ENCODE measurements around the gene PTPRR.
A peak's percentile ranks its signal among the peaks of the same experiment; 100 is the strongest.
"Not testable (repeated sequence)": the region's sequence is repeated elsewhere in the genome, so short reads cannot be mapped to it uniquely, and the experiment has no call there.

PTPRR gene

DNA sequence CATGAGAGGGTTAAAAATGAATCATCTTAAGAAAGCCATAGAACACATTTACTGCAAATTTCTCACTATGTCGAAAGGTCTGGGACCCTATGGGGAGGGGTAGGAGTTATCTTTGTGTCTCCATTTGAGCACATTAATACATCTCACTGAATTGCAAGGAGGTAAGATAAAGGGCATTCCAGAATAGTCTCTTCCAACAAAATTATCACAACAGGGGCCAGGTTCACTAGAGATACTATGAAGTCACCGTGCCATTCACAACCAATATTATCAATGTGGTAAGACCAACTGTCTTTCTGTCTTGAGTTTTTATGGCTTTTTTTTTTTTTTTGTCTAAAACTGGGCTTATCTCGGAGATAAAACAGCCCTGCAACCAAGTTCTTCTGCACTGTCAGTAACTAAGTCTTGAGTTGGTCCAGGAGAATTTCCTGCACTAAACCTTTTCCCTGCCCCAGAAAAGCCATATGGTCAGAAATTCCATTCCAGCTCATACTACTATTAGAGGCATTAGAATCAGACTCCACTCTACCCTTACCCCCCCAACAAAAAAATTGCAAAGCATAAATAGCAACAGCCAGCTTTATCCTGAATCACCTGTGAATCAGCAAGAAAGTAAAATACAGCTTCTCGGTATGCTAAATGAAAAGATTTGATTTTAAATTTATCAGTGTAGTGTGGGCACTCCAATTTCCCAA, 79.7 kb downstream of the PTPRR start:
- no peak for DNase-seq (ENCODE audit: low read depth, low spot score)

DNA sequence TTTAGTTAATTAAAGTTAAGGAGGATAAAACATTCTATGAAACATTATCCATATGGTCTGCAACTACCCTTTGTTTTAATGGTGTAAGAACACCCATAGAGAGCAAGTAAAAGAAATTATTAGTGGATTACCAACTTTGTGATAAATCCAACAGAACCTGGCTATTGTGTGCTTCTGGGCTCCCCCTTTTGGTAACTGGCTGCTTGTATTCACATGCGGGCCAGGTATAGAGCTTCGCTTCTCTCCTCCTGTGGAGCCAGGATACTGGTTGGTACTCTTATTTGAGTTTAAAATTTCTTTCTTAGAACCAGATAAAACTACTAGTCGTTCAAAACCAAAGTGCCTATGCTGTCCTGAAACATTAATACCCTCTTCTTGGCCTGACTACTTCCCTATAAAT, 81.0 kb downstream of the PTPRR start:
- DNase-seq (ENCODE audit: low read depth, low spot score): no peak

DNA sequence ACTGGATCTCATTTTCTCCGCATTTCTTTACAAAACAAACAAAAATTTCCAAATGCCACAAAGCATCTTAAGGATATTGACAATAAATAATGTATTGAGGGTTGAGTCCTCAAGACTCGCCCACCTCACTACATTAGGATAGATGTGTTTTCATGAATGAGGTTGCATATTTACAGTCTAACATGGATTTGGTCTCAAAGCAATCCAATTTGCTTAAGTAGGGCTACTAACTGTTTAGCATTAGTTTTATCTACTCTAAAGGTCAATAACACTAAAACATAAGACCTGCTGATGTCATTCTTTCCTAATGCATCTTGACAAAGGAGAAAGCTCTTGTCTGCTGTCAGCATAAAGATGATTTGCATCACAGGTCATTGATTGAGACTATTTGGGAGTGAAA, 82.4 kb downstream of the PTPRR start:
- no peak for DNase-seq (ENCODE audit: low read depth, low spot score)

DNA sequence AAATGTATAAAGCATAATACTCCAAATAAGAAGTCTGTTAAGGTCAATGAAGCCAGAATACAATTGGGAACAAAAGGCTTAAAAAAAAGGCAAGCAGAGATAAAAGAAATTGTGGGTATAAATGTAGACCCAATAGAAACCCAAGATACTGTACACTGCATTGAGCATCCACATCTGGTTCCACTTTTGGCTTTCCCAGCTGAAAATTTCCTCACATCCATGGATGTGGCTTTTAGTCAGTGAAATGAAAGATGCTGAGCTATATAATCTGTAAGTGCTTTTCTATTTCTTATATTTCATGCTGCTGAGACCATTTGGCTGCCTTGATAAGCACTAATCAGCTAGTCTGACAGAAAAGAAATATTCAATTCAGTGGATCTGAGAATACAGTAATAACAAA, 83.5 kb downstream of the PTPRR start:
- DNase-seq (ENCODE audit: low read depth, low spot score): no peak

DNA sequence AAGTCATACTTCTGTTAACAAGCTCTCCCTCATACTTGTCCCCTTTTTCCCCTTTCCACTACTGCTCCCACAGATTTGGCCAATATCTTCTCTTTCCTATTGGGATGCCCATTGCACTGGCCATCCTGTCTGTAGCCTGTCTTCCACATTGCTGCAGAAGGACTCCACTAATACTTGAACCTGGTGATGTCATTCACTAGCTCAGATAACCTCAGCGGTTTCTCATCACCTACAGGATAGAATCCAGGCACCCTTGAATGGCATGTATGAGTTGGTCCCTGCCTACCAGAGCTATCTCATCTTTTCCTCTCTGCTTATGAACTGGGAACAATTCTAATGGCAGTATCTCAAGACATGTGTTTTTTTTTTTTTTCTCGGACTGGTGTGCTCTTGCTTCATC, 84.6 kb downstream of the PTPRR start:
- no peak for DNase-seq (ENCODE audit: low read depth, low spot score)

DNA sequence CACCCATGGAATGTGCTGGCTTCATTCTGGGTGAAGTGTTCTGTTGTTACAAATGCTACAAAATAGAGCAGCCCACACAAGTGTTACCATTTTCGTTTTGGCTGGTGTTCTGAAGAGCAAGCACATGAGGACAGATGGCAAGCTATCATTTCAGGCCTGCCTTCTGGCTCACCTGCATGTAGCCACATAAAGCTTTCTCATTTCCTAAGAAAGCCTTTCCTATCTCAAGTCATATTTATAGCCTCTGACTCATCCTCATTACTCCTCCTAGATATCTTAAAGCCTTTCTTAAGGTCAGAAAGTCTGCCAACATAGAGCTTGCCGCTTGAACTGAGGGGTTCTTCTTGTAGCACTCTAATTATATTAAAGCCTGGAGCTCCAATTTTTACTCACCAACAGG, 89.0 kb downstream of the PTPRR start:
- peak; percentile 7 for DNase-seq (ENCODE audit: low read depth, low spot score)

DNA sequence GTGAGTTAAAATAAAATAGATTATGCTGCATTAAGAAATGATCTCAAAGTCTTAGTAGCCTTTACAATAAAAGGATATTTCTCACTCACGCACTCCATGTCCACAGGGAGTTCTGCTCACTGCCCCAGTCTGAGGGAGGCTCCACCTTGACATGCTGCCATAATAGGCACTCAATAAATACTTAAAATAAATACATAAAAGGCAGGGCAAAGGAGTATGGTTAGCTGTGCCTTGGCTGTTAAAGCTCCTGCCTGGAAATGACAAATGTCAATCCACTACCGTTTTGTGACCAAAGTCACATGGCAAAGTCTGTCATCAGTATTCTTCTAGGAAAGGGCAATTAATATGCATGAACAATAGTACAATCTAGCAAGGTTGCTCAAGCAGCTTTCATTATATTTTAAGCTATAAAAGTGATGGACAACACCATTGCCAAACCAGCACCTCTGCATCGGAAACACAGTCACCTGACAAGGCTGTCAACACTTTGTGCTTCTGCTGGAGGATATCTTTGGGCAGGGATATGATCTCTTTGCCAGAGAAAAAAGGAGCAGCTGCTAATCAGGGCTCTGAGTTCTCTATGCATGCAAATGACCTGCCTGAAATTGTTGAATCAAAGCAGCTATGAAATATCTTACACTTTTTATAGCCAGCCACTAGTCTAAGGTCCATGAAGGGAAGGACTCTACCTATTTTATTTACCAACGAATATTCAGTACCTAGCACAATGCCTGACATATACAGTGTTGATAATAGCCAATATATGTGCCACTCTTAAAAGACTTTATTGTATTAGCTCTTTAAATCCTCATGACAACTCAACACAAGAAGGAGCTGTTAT, 90.1 kb downstream of the PTPRR start:
- no peak for DNase-seq (ENCODE audit: low read depth, low spot score)

DNA sequence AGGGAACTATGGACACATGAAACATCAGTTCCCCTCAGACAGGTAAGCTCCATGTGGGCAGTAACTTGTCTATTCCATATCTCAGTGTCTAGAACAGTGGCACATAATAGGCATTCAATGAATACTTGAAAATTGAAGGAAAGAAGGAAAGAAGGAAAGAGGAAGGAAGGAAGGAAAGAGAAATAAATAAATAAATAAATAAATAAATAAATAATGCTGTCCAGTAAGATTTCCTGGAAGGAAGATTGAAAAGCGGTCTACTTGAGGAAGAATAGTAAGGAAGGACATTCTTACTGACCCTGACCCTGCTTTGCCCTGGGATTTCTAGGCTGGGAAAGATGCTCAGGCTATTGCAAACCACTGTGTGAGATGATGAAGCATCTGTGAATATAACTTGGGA, 91.5 kb downstream of the PTPRR start:
- no peak for DNase-seq (ENCODE audit: low read depth, low spot score)

DNA sequence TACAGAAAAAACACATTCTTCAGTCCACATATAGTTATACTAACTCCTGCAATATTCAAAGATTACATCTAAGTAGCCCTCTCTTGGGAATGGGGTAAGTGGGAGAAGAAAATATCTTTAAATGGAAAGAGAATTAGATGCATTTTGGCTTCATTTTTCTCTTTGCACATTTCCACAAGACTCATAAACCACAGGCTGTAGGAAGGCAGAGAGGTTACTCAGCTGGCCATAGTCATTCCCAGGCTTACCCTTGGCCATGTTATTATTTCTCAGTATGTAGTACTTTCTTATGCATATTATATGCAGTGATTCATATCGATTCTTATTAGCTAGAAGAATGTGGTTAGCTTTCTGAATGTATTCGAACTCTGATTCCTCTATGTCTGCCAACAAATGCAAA, 92.2 kb downstream of the PTPRR start:
- peak; percentile 49 for DNase-seq (ENCODE audit: low read depth, low spot score)

DNA sequence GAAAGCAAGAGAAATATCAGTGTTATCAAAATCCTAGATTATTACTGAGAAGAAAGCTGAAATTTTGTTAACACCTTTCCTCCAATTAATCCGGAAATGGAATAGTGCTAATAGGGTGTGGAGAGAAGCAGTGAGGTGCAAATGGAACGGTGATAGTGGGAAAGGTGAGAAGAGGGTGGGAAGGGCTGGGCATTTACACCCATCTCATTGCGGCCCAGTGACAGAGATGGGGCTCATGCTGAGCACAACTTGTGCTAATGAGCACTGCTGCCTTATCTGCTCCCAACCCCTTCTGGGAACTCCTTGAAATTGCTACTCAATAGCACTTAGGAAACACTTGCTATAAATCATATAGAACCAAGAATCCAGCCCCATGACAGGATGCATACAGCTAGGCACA, 94.4 kb downstream of the PTPRR start:
- DNase-seq (ENCODE audit: low read depth, low spot score): no peak

DNA sequence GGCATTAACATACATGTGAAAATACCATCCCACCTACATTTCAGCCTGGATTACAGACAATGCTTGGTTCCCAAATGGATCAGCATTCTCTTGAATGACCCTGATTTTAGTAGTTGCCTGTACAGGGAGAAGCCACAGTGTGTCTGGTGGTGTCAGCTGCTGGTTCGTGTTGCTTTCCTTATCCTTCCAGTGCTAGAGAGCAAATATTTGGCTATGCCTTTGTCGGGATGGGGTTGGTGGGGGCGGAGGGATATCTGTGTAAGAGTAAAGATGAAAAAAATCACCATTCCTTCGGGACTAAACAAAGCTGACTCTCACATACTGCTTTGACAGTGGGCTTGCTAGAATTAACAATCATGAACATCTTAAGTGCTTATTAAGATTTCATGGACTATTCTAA, 96.0 kb downstream of the PTPRR start:
- no peak for DNase-seq (ENCODE audit: low read depth, low spot score)

DNA sequence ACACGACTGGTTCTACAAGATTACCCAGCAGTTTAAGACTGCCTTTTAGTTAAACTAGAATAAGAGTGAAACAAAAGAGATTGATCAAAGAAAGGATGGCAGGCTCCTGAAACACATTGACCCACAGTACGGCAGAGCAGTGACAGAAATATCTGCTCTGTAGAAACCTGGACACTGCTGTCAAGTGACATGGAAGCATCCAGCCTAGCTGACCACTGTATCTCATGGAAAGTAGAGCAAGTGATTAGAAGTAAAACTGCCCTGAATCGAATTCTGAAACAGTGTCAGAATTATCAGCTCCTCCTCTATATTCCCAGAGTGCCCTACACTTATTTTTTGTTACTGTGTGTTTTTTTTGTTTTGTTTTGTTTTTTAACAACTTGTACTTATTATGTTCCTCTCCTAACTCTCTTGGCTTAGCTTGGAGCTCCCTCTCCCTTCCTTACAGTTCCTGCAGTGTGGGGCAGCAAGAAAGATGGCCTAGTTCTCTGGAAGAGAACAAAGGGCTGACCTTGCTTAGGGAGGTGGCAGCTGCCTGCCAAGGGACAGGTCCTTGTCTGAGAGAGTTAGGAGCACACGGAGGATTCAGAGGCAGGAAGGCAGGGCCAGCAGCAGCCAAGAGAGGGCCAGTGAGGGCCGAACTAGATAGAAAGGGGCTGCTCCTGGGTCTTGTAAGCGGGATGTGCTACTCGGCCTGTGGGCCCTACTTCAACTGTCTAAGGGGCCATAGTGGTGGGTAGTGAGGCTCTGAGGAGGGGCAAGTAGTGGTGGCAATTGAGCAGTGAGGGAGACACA, 97.2 kb downstream of the PTPRR start:
- DNase-seq (ENCODE audit: low read depth, low spot score): no peak

DNA sequence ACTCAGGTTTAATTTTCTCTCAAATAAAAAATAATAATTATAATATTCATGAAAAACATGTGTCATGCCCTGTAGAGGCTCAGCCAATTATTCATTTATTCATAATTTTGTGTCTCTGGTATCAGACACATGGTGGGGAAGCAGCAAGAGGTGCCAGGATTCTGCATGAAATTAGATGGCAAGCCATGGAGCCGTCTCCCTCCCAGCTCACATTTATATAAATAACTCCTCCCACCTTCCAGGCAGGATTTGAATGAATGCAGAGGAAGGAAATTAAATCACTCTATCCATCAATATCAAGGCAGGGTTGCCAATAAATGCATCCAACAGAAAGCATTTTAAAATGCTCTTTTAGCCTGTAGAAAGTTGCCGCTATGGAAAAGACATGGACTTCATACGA, 98.1 kb downstream of the PTPRR start:
- no peak for DNase-seq (ENCODE audit: low read depth, low spot score)

DNA sequence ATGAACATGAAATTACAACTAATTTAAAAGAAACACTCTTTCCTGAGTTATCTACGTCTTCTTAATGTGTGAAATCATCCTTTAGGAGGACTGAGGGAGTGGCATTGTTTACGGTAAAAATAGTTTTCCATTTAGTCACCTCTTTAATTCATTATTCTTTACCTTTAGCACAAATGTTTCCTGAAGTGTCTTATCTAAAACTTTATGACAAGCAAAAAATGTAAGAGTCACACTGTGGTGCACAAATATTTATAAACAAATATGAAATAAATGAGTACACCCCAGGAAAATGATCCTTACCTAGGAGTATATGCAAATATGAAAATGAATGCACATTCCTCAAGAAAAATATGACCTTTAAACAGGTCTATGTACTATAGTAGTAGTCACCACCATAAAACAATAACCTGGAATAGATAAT, 104.6 kb downstream of the PTPRR start:
- no peak for DNase-seq (ENCODE audit: low read depth, low spot score)

DNA sequence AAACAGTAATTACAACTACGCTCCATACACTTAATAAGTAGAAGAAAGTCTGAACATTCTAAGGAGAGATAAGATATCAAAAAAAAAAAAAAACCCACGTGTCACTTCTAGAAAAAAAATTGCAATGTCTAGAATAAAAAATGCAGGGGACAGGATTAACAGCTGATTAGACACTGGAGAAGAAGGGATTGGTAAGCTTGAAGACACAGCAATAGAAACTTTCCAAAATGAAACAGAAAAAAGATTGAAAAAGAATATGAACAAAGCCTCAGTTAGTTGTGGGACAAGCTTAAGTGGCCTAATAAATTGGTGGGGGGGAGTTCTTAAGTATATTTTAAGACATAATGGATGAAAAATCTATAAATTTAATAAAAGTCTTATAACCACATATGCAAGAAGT, 105.5 kb downstream of the PTPRR start:
- DNase-seq (ENCODE audit: low read depth, low spot score): no peak

DNA sequence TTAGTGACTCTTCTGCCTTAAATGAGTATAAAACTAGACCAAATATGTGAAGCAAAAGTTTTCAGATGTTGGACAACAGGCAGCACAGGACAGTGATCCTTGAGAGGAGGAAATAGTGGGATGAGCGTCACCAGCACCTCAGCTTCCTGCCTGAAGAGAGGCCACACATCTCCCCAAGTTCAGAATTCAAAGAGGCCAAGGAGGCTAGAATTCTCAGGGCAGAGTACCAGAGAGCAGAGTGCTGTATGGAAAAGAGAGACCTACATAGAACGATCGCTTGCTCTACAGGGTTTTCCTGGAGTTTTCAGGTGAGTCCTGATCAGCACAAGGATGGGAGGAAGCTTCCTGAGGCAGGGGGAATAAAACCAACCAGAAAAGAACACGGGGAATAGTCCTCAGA, 107.0 kb downstream of the PTPRR start:
- DNase-seq (ENCODE audit: low read depth, low spot score): no peak

DNA sequence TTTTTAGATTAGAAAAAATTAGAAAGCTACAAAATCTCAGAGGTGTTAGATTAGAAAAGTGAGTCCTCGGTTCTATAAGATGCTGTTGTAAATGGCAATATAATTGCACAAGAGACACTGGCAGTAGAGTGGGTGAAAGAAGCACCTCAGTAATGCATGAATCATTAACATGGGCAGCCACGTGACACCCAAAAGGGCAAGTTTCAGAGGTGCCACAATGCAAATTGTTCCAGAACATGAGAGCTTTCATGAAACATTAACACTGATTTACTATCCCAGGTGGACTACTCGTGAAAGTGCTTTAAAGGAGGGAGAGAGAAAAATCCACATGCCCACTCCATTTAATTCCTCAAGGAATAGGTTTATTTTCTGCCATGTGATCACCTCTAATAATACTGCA, 108.4 kb downstream of the PTPRR start:
- DNase-seq (ENCODE audit: low read depth, low spot score): no peak

DNA sequence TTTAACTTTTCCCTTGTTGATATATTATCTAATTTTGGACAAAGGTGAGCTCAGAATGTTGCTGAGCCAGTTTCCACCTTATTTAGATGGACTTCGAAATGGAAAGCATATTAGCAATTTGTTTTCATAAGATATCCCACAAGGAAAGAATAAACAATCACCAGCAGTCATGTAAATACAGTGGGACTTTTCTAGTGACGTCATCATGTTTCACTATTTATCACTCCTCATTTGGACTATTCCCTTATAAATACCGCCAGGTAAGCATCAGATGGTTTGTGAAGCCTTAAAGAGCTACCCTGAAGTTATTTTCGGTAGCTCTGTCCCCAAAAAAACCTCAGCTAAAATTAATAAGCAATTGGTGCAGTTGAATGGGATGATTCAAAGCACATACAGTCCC, 110.7 kb downstream of the PTPRR start:
- no peak for DNase-seq (ENCODE audit: low read depth, low spot score)

DNA sequence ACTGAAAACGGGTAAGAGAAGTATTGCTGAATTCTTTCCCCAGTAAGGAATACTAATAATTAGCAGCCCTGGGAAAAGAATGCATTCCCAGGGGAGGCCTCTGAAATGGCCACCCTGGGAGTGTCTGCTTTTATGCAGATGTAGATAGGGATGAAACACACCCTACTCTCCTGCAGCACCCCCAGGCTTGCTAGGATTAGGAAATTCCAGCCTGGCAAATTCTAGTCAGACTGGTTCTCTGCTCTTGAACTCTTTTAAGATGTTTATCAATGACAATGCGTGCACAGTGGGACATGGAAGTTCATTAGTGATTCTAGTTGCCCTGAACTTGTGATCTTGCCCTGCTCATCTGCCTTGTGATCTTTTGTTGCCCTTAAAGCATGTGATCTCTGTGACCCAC, 112.5 kb downstream of the PTPRR start:
- not testable (repeated sequence) for DNase-seq (ENCODE audit: low read depth, low spot score)

DNA sequence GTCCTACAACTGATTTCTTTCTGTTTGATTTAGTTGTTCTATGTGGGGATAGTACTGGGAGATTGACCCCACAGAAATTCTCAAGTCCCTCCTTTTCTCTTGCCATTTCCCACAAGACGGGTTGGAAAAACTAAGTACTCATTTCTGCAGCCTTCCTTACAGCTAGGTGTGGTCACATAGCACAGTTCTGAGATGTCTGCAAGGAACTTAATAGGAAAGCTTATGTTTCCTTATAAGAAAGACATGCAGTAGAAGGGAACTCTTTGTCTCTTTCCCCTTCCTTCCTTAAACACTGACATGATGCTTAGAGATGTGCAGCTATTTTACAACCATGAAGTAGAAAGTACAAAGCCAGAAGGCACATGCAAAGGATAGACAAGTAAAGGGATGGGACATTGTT, 113.7 kb downstream of the PTPRR start:
- DNase-seq (ENCODE audit: low read depth, low spot score): no peak

DNA sequence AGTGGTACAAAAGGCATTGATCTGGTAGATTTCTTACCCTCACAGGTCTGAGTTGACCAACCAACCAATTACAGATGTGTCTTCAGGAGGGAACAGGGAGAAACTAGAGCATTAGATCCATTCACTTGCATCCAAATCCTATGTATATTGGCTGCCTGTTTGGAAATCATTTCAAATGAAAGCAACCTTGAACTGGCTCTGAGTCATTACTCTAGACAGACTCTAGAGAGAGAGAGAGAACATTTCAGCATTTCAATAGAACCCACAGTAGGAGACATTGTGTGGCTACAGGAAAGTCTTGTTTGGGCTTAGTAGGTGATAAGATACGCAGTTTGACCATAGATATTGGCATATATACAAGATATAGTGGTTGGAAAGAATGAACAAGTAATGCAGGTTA, 114.5 kb downstream of the PTPRR start:
- DNase-seq (ENCODE audit: low read depth, low spot score): no peak

DNA sequence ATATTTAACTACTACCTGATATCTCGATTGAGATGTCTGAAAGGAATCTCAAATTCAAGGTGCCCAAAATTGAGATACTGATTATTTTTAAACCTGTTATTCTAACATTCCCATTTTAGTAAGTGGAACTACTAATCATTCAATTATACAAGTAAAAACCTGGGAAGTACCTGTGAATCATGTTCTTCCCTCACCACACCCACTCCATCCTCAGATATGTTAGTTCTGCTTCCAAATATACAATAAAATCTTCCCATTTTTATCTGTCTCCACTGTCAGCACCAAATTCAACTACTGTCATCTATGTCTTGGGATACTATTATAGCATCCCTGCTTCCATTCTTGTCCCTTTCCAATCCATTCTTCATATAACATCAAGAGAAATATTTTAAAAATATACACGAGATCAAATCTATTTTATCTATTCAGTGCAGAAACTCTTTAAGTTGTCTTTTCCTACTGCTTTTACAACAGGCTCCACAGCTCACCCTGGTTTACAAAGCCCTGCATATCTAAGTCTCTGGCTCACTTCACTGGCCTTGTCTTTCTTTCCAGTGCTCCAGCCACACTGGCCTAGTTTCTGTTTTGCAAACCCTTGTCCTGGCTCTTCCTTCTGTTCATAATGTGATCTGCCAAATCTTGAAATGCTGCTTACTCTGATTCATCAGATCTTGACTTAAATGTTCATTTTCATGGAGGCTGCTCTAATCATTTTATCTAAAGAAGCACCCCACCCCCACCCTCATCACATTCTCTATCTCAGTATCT, 122.3 kb downstream of the PTPRR start:
- DNase-seq (ENCODE audit: low read depth, low spot score): peak; percentile 6

Measured in astrocyte of the hippocampus (primary cell).